NCI-H1105 treated with DMSO at 0.1 percent for 48 hours (cell line): ENCODE results near the gene FAM53B.

Experiments
- DNase-seq: peaks from one replicate; lab custom pipeline; 2025; lab: John Stamatoyannopoulos, UW

The FAM53B gene

DNA sequence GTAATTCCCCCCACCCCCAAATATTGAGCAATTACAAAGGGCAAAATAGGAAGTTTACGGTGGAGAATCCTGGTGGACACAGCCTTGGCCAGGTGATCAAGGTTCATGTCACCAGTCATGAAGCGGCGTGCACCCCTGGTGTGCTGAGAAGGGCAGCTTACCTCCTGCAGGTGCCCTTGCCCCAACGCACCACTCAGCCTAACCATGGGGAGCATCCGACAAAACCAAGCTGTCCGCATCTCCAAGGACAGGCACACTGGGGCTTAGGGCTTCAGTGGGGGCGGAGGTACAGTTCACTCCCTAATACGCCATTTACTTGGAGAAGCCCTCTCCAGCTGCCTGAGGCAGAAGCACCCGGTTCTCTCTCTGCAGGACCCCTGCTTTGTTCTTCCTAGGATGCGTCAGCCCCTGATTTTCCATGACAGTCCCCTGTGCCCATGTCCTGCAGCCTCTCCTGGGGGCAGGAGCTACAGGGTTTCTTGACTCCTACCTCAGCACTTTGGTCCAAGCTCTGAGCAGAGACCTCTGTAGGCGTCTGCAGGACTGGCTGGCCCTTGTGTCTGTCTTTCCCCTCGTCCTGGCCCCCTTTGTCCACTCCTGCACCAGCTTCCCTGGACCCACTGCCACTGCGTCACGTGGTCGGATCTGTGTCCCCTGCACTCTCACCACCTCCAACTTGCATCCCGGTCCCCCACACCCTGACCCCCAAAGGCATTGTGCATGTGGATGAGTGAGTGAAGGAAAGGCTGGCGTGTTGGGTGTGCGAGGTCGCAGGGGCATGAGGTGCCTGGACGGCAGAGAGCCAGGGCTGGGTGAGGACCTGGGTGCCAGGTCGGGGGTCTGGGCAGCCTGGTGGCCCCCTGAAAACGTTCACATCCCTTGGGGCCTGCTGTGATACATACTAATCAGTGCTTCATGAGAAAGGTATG, 168.8 kb downstream of the FAM53B start:
- no peak for DNase-seq

DNA sequence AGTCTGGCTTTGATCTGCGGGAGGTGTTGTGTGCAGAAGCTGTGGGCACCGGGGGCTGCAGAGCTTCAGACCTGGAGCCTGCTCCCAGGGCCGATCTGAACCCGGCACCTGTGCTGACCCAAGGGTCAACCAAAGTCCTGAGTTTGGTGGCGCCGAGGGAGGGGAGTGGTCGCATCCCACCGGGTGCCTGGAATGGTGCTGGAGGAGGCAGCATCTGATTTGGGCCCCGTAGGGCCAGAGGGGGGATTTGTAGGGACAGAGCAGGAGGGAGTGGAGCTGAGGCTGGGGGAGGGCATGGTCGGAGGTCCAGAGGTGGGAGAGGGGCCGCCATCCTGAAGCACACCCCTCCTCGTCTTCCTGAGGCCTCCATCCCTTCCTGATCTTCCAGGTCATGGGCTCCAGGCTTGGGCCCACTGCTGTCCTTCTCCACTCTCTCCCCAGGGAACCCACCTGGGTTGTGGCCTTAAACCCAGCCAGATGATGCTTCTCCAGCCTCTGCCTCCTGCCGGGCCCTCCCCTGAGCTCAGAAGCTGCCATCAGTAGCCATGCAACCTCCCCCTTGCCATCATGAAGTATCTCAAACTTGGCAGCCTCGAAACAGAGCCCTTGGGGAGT, 169.6 kb downstream of the FAM53B start:
- DNase-seq, result no peak

DNA sequence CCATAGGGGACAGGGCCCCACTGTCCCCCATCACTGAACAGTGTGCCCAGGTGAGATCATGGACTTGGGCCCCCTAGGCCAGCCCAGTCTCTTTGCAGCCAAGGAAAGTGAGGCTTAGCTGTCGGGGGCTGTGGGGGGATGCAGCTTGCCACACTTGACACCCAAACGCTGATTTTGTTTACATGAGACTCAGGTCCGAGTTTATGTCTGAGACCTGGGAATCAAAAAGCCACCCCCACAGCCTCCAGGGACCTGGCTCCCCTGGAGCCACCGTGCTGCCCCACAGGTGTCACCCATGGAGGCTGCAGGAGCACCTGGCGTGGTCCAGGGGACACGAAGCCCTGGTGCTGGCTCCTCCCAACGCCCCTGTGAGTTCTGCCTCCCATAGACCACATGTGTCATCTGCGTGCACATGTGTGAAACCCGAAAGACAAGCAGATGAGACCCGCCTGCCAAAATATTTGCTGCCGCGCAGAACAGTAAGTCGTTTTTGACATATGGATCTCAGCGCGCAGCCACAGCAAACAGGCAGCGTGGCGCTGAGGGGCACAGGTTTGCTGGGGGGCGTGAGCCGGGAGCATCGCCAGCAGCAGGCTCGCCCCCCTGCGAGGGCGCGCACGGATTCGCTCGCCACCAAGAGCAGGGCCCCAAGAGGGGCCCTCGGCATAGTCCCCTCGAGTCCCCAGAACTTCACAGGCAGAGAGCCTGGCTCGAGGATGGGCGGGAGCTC, 170.3 kb downstream of the FAM53B start:
- no peak for DNase-seq

DNA sequence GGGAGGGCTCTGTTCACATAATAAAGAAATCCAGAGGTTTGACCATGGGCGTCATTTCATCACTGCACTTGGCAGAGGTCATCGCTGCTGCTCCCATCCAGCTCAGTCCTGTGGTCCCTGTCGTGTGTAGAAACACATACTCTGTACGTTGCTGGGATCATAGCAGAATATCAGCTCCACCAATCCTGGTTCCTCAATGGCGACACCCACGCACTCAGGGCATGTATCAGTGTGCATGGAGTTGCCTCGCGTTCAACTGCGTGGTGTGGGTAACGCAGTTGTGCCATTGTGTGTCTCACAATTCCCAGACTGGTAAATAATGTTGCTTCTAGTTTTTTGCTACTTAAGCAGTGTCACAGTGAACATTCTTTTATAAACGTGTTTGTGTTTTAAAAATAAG, 171.4 kb downstream of the FAM53B start:
- no peak for DNase-seq

DNA sequence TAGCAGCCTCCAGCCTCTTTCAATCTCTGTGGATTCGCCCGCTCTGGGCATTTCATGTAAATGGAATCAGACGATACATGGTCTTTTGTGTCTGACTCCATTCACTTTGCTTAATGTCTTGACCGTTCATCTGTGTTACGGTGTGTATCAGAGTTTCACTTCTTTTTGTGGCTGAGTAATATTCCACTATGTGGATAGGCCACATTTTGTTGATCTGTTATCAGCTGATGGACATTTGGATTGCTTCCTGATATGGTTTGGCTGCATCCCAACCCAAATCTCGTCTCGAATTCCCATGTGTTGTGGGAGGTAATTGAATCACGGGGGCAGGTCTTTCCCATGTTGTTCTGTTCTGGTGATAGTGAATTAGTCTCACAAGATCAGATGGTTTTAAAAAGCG, 173.5 kb downstream of the FAM53B start:
- no peak for DNase-seq

DNA sequence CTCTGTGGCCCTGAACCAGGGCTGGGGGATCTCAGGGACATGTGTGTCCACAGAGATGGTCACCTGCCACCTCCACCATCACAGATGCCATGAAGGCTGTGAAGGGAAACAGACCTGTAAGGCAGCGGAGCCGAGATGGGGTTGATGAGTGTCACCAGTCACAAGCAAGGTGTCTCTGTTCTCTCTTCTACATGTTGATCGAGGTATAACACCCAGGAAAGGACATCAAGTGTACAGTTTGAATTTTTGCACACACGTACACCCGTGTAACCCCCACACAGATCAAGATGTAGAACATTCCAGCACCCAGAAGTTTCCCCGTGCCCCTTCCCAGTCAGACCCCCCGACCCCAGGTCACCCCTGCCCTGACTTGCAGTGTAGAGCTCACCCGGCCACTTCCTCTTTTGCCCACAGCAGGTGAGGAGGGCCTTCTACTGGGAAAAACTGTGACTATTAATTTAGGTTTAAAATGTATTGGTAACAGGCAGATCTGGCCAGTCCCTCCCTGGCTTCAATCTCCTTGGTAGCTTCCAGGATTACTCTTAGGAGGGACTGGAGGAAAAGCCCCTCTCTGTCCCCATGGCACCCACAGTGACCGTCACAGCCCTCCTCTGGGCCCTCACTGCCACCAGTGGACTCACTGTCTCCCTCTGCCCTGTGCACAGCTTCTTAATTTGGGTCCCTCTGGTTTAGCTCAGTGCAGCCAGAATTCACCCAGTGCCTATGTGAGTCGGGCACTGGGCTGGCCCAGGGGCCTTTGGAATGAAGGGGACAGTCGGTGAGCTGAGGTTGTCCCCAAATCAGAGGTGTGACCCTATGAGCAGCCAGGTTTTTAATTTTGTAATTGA, 174.3 kb downstream of the FAM53B start:
- no peak for DNase-seq
